Measurements from ENCODE around the gene ARL16. TPM values are rescaled to one million over a fixed set of nuclear protein-coding genes. Genes with fewer than 3 reads are reported as not detected.
A peak's percentile ranks its signal among the peaks of the same experiment; 100 is the strongest.

Gene ARL16
- polyA plus RNA-seq, 5 donors = 38.7 to 53.2 (median 45.5) TPM

GRCh38 chr17:81647640-81648012 is 36.0 kb downstream of the ARL16 start:
- no peak for DNase-seq

- no peak for DNase-seq
Measured at GRCh38 chr17:81646869-81647600, 36.6 kb downstream of the ARL16 start.

GRCh38 chr17:81644976-81645952 is 38.3 kb downstream of the ARL16 start:
- no peak for DNase-seq

- no peak for DNase-seq
Measured at GRCh38 chr17:81644496-81644895, 39.1 kb downstream of the ARL16 start.

- no peak for DNase-seq
Measured at GRCh38 chr17:81641825-81642489, 41.6 kb downstream of the ARL16 start.

GRCh38 chr17:81640011-81640410 is 43.6 kb downstream of the ARL16 start:
- no peak for DNase-seq

GRCh38 chr17:81638683-81639082 is 44.9 kb downstream of the ARL16 start:
- DNase-seq = no peak

- DNase-seq = peak; percentile 88 to 89
Measured at GRCh38 chr17:81636505-81637288, 46.9 kb downstream of the ARL16 start, which contains the start of the genes NPLOC4 and TSPAN10. TSS of gene NPLOC4 (minus strand) at chr17:81637112. CDS start at chr17:81636930, 182 bp downstream. TSS of gene TSPAN10 (plus strand) at chr17:81637196. CDS start at chr17:81642413, 5,217 bp downstream.

- no peak for DNase-seq
Measured at GRCh38 chr17:81635973-81636504, 47.6 kb downstream of the ARL16 start.

- DNase-seq = no peak
Measured at GRCh38 chr17:81635431-81635830, 48.2 kb downstream of the ARL16 start.

GRCh38 chr17:81631482-81631881 is 52.1 kb downstream of the ARL16 start:
- no peak for DNase-seq

Other genes starting within 250 kb of the ARL16 start
- 1,000 to 10,000 TPM; 2,069 to 3,045 (median 2,504) TPM for gene ACTG1, start 171.0 kb downstream of the ARL16 start, polyA plus RNA-seq (ENCODE audit: insufficient read depth in 1 of 5, insufficient read length in 5 of 5, low replicate concordance in 1 of 5)
- gene FSCN2, start 155.4 kb downstream of the ARL16 start, polyA plus RNA-seq (ENCODE audit: insufficient read depth in 1 of 5, insufficient read length in 5 of 5, low replicate concordance in 1 of 5) = 1 to 10 TPM in 3 of 5 donors, under 1 TPM in 2; 0.76 to 2.7 (median 1.3) TPM
- 10 to 100 TPM; 16.7 to 37.6 (median 29.3) TPM for gene FAAP100, start 131.4 kb downstream of the ARL16 start, polyA plus RNA-seq (ENCODE audit: insufficient read depth in 1 of 5, insufficient read length in 5 of 5, low replicate concordance in 1 of 5)
- 10 to 100 TPM; 42.5 to 62.6 (median 53.3) TPM for gene NPLOC4, start 46.7 kb downstream of the ARL16 start, polyA plus RNA-seq (ENCODE audit: insufficient read depth in 1 of 5, insufficient read length in 5 of 5, low replicate concordance in 1 of 5)
- gene TSPAN10, start 46.6 kb downstream of the ARL16 start, polyA plus RNA-seq (ENCODE audit: insufficient read depth in 1 of 5, insufficient read length in 5 of 5, low replicate concordance in 1 of 5) = 1 to 10 TPM; 3.1 to 7.5 (median 3.7) TPM
- gene PDE6G, start 27.3 kb downstream of the ARL16 start, polyA plus RNA-seq (ENCODE audit: insufficient read depth in 1 of 5, insufficient read length in 5 of 5, low replicate concordance in 1 of 5) = 1 to 10 TPM; 4.1 to 9.0 (median 5.0) TPM
- gene OXLD1, start 17.2 kb downstream of the ARL16 start, polyA plus RNA-seq (ENCODE audit: insufficient read depth in 1 of 5, insufficient read length in 5 of 5, low replicate concordance in 1 of 5) = 10 to 100 TPM in 4 of 5 donors, 1 to 10 TPM in 1; 8.8 to 18.2 (median 11.0) TPM
- 10 to 100 TPM; 13.8 to 19.4 (median 14.0) TPM for gene CCDC137, start 17.1 kb downstream of the ARL16 start, polyA plus RNA-seq (ENCODE audit: insufficient read depth in 1 of 5, insufficient read length in 5 of 5, low replicate concordance in 1 of 5)
- 10 to 100 TPM; 76.4 to 92.3 (median 82.1) TPM for gene HGS, start 214 bp upstream of the ARL16 start, polyA plus RNA-seq (ENCODE audit: insufficient read depth in 1 of 5, insufficient read length in 5 of 5, low replicate concordance in 1 of 5)
- 10 to 100 TPM; 23.5 to 52.8 (median 28.3) TPM for gene MRPL12, start 19.6 kb upstream of the ARL16 start, polyA plus RNA-seq (ENCODE audit: insufficient read depth in 1 of 5, insufficient read length in 5 of 5, low replicate concordance in 1 of 5)
- 10 to 100 TPM in 1 of 5 donors, 1 to 10 TPM in 4; 5.4 to 12.7 (median 9.5) TPM for gene SLC25A10, start 28.5 kb upstream of the ARL16 start, polyA plus RNA-seq (ENCODE audit: insufficient read depth in 1 of 5, insufficient read length in 5 of 5, low replicate concordance in 1 of 5)
- under 1 TPM in 4 of 5 donors, not detected in 1; 0.08 to 0.42 (median 0.20) TPM for gene GCGR, start 120.4 kb upstream of the ARL16 start, polyA plus RNA-seq (ENCODE audit: insufficient read depth in 1 of 5, insufficient read length in 5 of 5, low replicate concordance in 1 of 5)
- 100 to 1,000 TPM in 1 of 5 donors, 10 to 100 TPM in 4; 53.6 to 144 (median 89.4) TPM for gene MCRIP1, start 149.5 kb upstream of the ARL16 start, polyA plus RNA-seq (ENCODE audit: insufficient read depth in 1 of 5, insufficient read length in 5 of 5, low replicate concordance in 1 of 5)
- 1 to 10 TPM in 1 of 5 donors, under 1 TPM in 4; 0.11 to 1.7 (median 0.15) TPM for gene PPP1R27, start 151.3 kb upstream of the ARL16 start, polyA plus RNA-seq (ENCODE audit: insufficient read depth in 1 of 5, insufficient read length in 5 of 5, low replicate concordance in 1 of 5)
- gene P4HB, start 176.7 kb upstream of the ARL16 start, polyA plus RNA-seq (ENCODE audit: insufficient read depth in 1 of 5, insufficient read length in 5 of 5, low replicate concordance in 1 of 5) = 100 to 1,000 TPM; 405 to 645 (median 548) TPM
- gene ARHGDIA, start 187.5 kb upstream of the ARL16 start, polyA plus RNA-seq (ENCODE audit: insufficient read depth in 1 of 5, insufficient read length in 5 of 5, low replicate concordance in 1 of 5) = 100 to 1,000 TPM; 109 to 300 (median 150) TPM
- gene ALYREF, start 207.8 kb upstream of the ARL16 start, polyA plus RNA-seq (ENCODE audit: insufficient read depth in 1 of 5, insufficient read length in 5 of 5, low replicate concordance in 1 of 5) = 100 to 1,000 TPM in 1 of 5 donors, 10 to 100 TPM in 4; 65.2 to 102 (median 69.9) TPM
- 100 to 1,000 TPM in 1 of 5 donors, 10 to 100 TPM in 4; 58.1 to 139 (median 77.9) TPM for gene ANAPC11, start 207.9 kb upstream of the ARL16 start, polyA plus RNA-seq (ENCODE audit: insufficient read depth in 1 of 5, insufficient read length in 5 of 5, low replicate concordance in 1 of 5)
- gene NPB, start 218.4 kb upstream of the ARL16 start, polyA plus RNA-seq (ENCODE audit: insufficient read depth in 1 of 5, insufficient read length in 5 of 5, low replicate concordance in 1 of 5) = 1 to 10 TPM in 4 of 5 donors, under 1 TPM in 1; 0.85 to 1.4 (median 1.3) TPM
- gene PCYT2, start 227.6 kb upstream of the ARL16 start, polyA plus RNA-seq (ENCODE audit: insufficient read depth in 1 of 5, insufficient read length in 5 of 5, low replicate concordance in 1 of 5) = 10 to 100 TPM; 13.9 to 26.7 (median 15.7) TPM
- 10 to 100 TPM in 4 of 5 donors, 1 to 10 TPM in 1; 9.7 to 15.2 (median 12.9) TPM for gene SIRT7, start 234.4 kb upstream of the ARL16 start, polyA plus RNA-seq (ENCODE audit: insufficient read depth in 1 of 5, insufficient read length in 5 of 5, low replicate concordance in 1 of 5)
- 10 to 100 TPM in 2 of 5 donors, 1 to 10 TPM in 3; 7.1 to 13.4 (median 9.7) TPM for gene MAFG, start 243.9 kb upstream of the ARL16 start, polyA plus RNA-seq (ENCODE audit: insufficient read depth in 1 of 5, insufficient read length in 5 of 5, low replicate concordance in 1 of 5)